NCI-H2107 (cell line): ENCODE results near the gene SGPL1.
"Not testable (repeated sequence)": the region's sequence is repeated elsewhere in the genome, so short reads cannot be mapped to it uniquely, and the experiment has no call there.

Experiments used
- DNase-seq: peaks from one replicate; lab custom pipeline; 2025; lab: John Stamatoyannopoulos, UW

SGPL1 gene

GRCh38 chr10:70906953-70907636, 91.3 kb downstream of the SGPL1 start:
- DNase-seq: no peak

GRCh38 chr10:70907637-70908405, 92.1 kb downstream of the SGPL1 start:
- DNase-seq: no peak

GRCh38 chr10:70908406-70909296, 92.9 kb downstream of the SGPL1 start:
- no peak for DNase-seq

GRCh38 chr10:70909326-70909935, 93.7 kb downstream of the SGPL1 start:
- DNase-seq: no peak

GRCh38 chr10:70910486-70911341, 95.0 kb downstream of the SGPL1 start:
- DNase-seq: no peak

- DNase-seq: no peak
These were observed 95.6 kb downstream of the SGPL1 start for GRCh38 chr10:70911386-70911785.

GRCh38 chr10:70912556-70912955, 96.8 kb downstream of the SGPL1 start:
- no peak for DNase-seq

GRCh38 chr10:70913191-70913892, 97.6 kb downstream of the SGPL1 start:
- DNase-seq: no peak

- no peak for DNase-seq
These were observed 98.1 kb downstream of the SGPL1 start for GRCh38 chr10:70913893-70914240.

- DNase-seq: no peak
These were observed 98.6 kb downstream of the SGPL1 start for GRCh38 chr10:70914316-70914864.

GRCh38 chr10:70915206-70915605, 99.5 kb downstream of the SGPL1 start:
- no peak for DNase-seq

GRCh38 chr10:70915806-70916205, 100.1 kb downstream of the SGPL1 start:
- no peak for DNase-seq

- no peak for DNase-seq
These were observed 100.5 kb downstream of the SGPL1 start for GRCh38 chr10:70916241-70916640.

- no peak for DNase-seq
These were observed 101.5 kb downstream of the SGPL1 start for GRCh38 chr10:70917226-70917625.

GRCh38 chr10:70917635-70918034, 101.9 kb downstream of the SGPL1 start:
- no peak for DNase-seq

- DNase-seq: no peak
These were observed 103.2 kb downstream of the SGPL1 start for GRCh38 chr10:70918851-70919530.

GRCh38 chr10:70919906-70920305, 104.2 kb downstream of the SGPL1 start:
- DNase-seq: not testable (repeated sequence)

- DNase-seq: peak; percentile 55
These were observed 104.8 kb downstream of the SGPL1 start for GRCh38 chr10:70920519-70920918.

- no peak for DNase-seq
These were observed 105.5 kb downstream of the SGPL1 start for GRCh38 chr10:70921285-70921684.

- no peak for DNase-seq
These were observed 107.9 kb downstream of the SGPL1 start for GRCh38 chr10:70923696-70924095.
